GM12878 (cell line): ENCODE results near the gene HERC5. TPM values are rescaled to one million over a fixed set of nuclear protein-coding genes. Genes with fewer than 3 reads are reported as not detected.

Experiments used
- ASH2L ChIP-seq: fragments of 300-600, 200-600 bp; sonication (generic); IDR thresholded peaks from 2 replicates; pipeline ENCODE4 v1.6.1; 2017; ENCODE audit warnings: low read depth, mild to moderate bottlenecking, borderline replicate concordance
- BACH1 ChIP-seq: fragments of 450-650 bp; IDR thresholded peaks from 2 replicates; pipeline ENCODE4 v1.6.1; 2017; ENCODE audit warnings: mild to moderate bottlenecking, borderline replicate concordance
- BRCA1 ChIP-seq: IDR thresholded peaks from 2 replicates; pipeline ENCODE4 v1.6.1; 2011; ENCODE audit warnings: low read depth, low read length, improper control_type of control experiment
- CHD4 ChIP-seq: fragments of 200-600 bp; sonication (generic); IDR thresholded peaks from 2 replicates; pipeline ENCODE4 v1.6.1; 2016; ENCODE audit warnings: mild to moderate bottlenecking
- CREB1 ChIP-seq: IDR thresholded peaks from 2 replicates; pipeline ENCODE4 v1.6.1; 2012; ENCODE audit warnings: low read depth, mild to moderate bottlenecking, inconsistent platforms
- ESRRA ChIP-seq: IDR thresholded peaks from 2 replicates; pipeline ENCODE4 v1.6.1; 2012; ENCODE audit warnings: mild to moderate bottlenecking, low read length, improper control_type of control experiment
- MEF2A ChIP-seq: IDR thresholded peaks from 2 replicates; pipeline ENCODE4 v1.6.1; 2011; ENCODE audit warnings: low read depth, mild to moderate bottlenecking, low read length, moderate library complexity; ENCODE audit not compliant: insufficient read depth
- NFYA ChIP-seq: IDR thresholded peaks from 2 replicates; pipeline ENCODE4 v1.6.1; 2011; ENCODE audit warnings: low read depth, mild to moderate bottlenecking, low read length, improper control_type of control experiment, borderline replicate concordance
- NRF1 ChIP-seq: conservative IDR thresholded peaks from 2 replicates; pipeline ENCODE4 v1.6.1; 2011; ENCODE audit warnings: mild to moderate bottlenecking, low read depth, low read length, improper control_type of control experiment
- RELA ChIP-seq: fragments of 450-650 bp; IDR thresholded peaks from 2 replicates; pipeline ENCODE4 v1.8.0; 2014; ENCODE audit warnings: borderline replicate concordance; ENCODE audit not compliant: partially characterized antibody
- SMARCA5 ChIP-seq: fragments of 450-650 bp; IDR thresholded peaks from 2 replicates; pipeline ENCODE4 v1.6.1; 2017; ENCODE audit warnings: mild to moderate bottlenecking
- SREBF1 ChIP-seq: IDR thresholded peaks from 2 replicates; pipeline ENCODE4 v1.6.1; 2012; ENCODE audit warnings: mild to moderate bottlenecking, low read length
- SRF ChIP-seq, 2 experiments: IDR thresholded peaks; 2 replicates each; pipeline ENCODE4 v1.6.1; 2011; ENCODE audit warnings: low read depth in 2 of 2, low read length in 2 of 2, mild to moderate bottlenecking in 1 of 2, moderate library complexity in 1 of 2
- WRNIP1 ChIP-seq: IDR thresholded peaks from 2 replicates; pipeline ENCODE4 v1.6.1; 2011; ENCODE audit warnings: low read depth, low read length, improper control_type of control experiment, borderline replicate concordance
- ZNF207 ChIP-seq: fragments of 450-650 bp; IDR thresholded peaks from 2 replicates; pipeline ENCODE4 v1.6.1; 2014; ENCODE audit warnings: antibody characterized with exemption, mild to moderate bottlenecking, borderline replicate concordance
- ZNF24 ChIP-seq: fragments of 450-650 bp; IDR thresholded peaks from 2 replicates; pipeline ENCODE4 v1.6.1; 2017; ENCODE audit warnings: antibody characterized with exemption, mild to moderate bottlenecking
- ZSCAN29 ChIP-seq: fragments of 450-650 bp; IDR thresholded peaks from 2 replicates; pipeline ENCODE4 v1.6.1; 2017; ENCODE audit warnings: mild to moderate bottlenecking, moderate library complexity
- polyA plus RNA-seq, 11 experiments: library from polyadenylated mRNA; depleted of rRNA in 4 of 11; unstranded in 6 of 11; stranded (reverse) in 5 of 11; fragments of >200 nt; fragmentation: Nextera tagmentation in 4 of 11; fragmentation: Illumina TruSeq in 1 of 11; extraction: Ambion mirVana in 4 of 11; extraction: Trizol in 1 of 11; gene quantifications; 1 replicate in 1 of 11; 2 replicates in 10 of 11; pipeline versions ENCODE4 v1.2.1 to v1.2.3, GENCODE V29; 2011 to 2016; ENCODE audit warnings: inconsistent platforms in 2 of 11, missing spikeins in 2 of 11, low read depth in 1 of 11
- total RNA-seq, 4 experiments: library from RNA; depleted of rRNA in 3 of 4; stranded (reverse); fragments of >200 nt in 3 of 4; fragmentation: Illumina TruSeq in 1 of 4; extraction: Trizol in 1 of 4; gene quantifications; 2 replicates each; pipeline versions ENCODE4 v1.2.1 to v1.2.3, GENCODE V29; 2013 to 2021
- TF ChIP-seq, protein P1 (sequence below): IDR thresholded peaks from 2 replicates; pipeline ENCODE4 v1.6.1; 2012; ENCODE audit warnings: low read depth, low read length, improper control_type of control experiment
- TF ChIP-seq, protein P2 (sequence below): fragments of 450-650 bp; formaldehyde crosslinking; IDR thresholded peaks from 2 replicates; pipeline ENCODE4 v1.4.0; 2022; ENCODE audit warnings: mild to moderate bottlenecking, moderate library complexity
- TF ChIP-seq, protein P3 (sequence below): IDR thresholded peaks from 2 replicates; pipeline ENCODE4 v1.6.1; 2011; ENCODE audit warnings: mild to moderate bottlenecking, low read depth, low read length, moderate library complexity; ENCODE audit not compliant: insufficient replicate concordance
- TF ChIP-seq, protein P4 (sequence below): fragments of 450-650 bp; IDR thresholded peaks from 2 replicates; pipeline ENCODE4 v1.6.1; 2016; ENCODE audit warnings: mild to moderate bottlenecking
- TF ChIP-seq, protein P5 (sequence below): fragments of 450-650 bp; conservative IDR thresholded peaks from 2 replicates; pipeline ENCODE4 v1.6.1; 2017; ENCODE audit warnings: mild to moderate bottlenecking, moderate library complexity

Gene HERC5
- total and polyA plus RNA-seq, 10 of the 15 experiments (the other 5 are each of a cell fraction or from before 2014, with no cell fraction given) = 12.5 to 60.7 (median 25.1) TPM

DNA sequence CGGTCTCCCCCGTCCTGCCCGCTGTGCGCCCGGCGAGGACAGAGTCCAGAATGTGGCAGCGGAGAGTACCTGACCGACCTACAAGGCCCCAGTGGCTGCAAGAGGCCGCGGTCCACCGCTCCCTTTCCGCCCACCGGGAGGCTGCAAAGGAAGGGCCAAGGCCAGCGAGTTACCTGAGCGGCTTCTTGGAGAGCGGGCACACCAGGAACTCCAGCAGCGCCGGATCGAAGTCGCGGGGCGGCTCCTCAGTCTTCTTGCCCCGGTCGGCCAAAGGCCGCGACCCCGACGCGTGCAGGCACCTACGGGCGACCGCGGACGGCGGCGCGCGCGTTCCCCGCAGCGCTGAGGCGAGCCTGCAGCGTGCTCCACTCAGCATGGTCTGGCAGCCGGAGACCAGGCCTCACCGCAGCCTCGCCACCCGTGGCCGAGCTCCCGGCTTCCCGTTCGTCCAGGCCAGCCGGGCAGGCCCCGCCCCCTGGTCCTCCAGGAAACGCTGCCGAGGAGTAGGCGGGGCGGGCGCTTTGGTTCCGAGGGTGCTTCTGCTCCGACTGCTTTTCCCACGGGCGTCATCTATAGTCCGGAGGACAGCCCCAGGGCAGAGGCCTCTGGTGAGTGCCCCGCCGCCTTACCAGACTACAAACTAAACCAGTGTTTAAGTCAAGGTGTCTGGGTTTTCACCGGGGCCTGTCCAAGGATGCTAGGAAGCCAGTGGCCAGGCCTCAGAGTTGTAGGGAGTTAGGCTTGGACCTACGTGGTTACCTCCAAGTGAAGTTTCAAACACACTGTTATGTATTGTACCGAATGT is 66.6 kb downstream of the HERC5 start, which contains the start of gene PYURF (continued):
- TF ChIP-seq, protein P1, sequence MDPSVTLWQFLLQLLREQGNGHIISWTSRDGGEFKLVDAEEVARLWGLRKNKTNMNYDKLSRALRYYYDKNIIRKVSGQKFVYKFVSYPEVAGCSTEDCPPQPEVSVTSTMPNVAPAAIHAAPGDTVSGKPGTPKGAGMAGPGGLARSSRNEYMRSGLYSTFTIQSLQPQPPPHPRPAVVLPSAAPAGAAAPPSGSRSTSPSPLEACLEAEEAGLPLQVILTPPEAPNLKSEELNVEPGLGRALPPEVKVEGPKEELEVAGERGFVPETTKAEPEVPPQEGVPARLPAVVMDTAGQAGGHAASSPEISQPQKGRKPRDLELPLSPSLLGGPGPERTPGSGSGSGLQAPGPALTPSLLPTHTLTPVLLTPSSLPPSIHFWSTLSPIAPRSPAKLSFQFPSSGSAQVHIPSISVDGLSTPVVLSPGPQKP = no peak
- TF ChIP-seq MEF2A = 0 out of 2 replicates have a peak, but pooled peaks have one; percentile 9
- TF ChIP-seq ZNF207 = peak; percentile 56; the same call in 1 of the 2 replicates
- TF ChIP-seq WRNIP1 = no peak
- TF ChIP-seq BRCA1 = no peak
- peak; percentile 35 for TF ChIP-seq RELA
- TF ChIP-seq SREBF1 = no peak
- no peak for TF ChIP-seq ZNF24
- peak in 1 of 2 experiments; percentile 49; a peak in 1 of 4 replicates for TF ChIP-seq SRF (IDR thresholded peaks at IDR 0.05; ENCODE audit: low read depth in 2 of 2, low read length in 2 of 2)
- TF ChIP-seq, protein P2, sequence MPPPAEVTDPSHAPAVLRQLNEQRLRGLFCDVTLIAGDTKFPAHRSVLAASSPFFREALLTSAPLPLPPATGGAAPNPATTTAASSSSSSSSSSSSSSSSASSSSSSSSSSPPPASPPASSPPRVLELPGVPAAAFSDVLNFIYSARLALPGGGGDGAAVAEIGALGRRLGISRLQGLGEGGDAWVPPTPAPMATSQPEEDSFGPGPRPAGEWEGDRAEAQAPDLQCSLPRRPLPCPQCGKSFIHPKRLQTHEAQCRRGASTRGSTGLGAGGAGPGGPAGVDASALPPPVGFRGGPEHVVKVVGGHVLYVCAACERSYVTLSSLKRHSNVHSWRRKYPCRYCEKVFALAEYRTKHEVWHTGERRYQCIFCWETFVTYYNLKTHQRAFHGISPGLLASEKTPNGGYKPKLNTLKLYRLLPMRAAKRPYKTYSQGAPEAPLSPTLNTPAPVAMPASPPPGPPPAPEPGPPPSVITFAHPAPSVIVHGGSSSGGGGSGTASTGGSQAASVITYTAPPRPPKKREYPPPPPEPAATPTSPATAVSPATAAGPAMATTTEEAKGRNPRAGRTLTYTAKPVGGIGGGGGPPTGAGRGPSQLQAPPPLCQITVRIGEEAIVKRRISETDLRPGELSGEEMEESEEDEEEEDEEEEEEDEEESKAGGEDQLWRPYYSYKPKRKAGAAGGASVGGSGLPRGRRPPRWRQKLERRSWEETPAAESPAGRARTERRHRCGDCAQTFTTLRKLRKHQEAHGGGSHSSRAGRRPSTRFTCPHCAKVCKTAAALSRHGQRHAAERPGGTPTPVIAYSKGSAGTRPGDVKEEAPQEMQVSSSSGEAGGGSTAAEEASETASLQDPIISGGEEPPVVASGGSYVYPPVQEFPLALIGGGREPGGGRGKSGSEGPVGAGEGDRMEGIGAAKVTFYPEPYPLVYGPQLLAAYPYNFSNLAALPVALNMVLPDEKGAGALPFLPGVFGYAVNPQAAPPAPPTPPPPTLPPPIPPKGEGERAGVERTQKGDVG = no peak
- no peak for TF ChIP-seq ZSCAN29
- TF ChIP-seq SMARCA5 = peak; percentile 74
- TF ChIP-seq ASH2L = 0 out of 2 replicates have a peak, but pooled peaks have one; percentile 46
- TF ChIP-seq ESRRA = no peak
- no peak for TF ChIP-seq NFYA
- TF ChIP-seq, protein P3, sequence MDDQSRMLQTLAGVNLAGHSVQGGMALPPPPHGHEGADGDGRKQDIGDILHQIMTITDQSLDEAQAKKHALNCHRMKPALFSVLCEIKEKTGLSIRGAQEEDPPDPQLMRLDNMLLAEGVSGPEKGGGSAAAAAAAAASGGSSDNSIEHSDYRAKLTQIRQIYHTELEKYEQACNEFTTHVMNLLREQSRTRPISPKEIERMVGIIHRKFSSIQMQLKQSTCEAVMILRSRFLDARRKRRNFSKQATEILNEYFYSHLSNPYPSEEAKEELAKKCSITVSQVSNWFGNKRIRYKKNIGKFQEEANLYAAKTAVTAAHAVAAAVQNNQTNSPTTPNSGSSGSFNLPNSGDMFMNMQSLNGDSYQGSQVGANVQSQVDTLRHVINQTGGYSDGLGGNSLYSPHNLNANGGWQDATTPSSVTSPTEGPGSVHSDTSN = no peak
- TF ChIP-seq, protein P4, sequence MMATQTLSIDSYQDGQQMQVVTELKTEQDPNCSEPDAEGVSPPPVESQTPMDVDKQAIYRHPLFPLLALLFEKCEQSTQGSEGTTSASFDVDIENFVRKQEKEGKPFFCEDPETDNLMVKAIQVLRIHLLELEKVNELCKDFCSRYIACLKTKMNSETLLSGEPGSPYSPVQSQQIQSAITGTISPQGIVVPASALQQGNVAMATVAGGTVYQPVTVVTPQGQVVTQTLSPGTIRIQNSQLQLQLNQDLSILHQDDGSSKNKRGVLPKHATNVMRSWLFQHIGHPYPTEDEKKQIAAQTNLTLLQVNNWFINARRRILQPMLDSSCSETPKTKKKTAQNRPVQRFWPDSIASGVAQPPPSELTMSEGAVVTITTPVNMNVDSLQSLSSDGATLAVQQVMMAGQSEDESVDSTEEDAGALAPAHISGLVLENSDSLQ = no peak
- no peak; the same call in 1 of the 2 replicates for TF ChIP-seq BACH1
- peak; percentile 46; the same call in 1 of the 2 replicates for TF ChIP-seq CREB1
- no peak for TF ChIP-seq CHD4
- TF ChIP-seq, protein P5, sequence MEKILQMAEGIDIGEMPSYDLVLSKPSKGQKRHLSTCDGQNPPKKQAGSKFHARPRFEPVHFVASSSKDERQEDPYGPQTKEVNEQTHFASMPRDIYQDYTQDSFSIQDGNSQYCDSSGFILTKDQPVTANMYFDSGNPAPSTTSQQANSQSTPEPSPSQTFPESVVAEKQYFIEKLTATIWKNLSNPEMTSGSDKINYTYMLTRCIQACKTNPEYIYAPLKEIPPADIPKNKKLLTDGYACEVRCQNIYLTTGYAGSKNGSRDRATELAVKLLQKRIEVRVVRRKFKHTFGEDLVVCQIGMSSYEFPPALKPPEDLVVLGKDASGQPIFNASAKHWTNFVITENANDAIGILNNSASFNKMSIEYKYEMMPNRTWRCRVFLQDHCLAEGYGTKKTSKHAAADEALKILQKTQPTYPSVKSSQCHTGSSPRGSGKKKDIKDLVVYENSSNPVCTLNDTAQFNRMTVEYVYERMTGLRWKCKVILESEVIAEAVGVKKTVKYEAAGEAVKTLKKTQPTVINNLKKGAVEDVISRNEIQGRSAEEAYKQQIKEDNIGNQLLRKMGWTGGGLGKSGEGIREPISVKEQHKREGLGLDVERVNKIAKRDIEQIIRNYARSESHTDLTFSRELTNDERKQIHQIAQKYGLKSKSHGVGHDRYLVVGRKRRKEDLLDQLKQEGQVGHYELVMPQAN = peak; percentile 83; the same call in 1 of the 2 replicates
- TF ChIP-seq NRF1 = no peak
